Measurements from ENCODE around the gene SCAMP5.

Gene SCAMP5

DNA sequence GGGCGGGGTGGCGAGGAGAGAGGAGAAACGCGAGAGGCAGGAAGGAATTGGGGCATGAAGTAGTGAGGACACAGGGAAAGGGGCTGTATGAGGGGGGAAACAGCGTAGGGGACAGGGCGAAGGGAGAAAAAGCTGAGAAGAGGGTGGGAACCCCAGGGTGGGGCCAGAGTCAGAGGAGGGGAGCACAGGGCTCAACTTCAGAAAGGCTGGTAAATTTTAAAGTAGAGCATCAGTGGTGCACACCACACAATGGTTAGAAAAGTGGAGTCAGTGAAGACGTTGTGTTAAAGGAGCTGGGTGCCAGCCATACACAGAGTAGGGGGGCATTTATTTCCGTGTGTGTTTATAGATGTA is 35.8 kb upstream of the SCAMP5 start:
- H3K9me3 ChIP-seq (ENCODE audit: control insufficient read depth, low read length): no peaks in the 10 kb centered on the region
- peaks cover 20% of the 10 kb centered on the region for H3K27me3 ChIP-seq (ENCODE audit: control insufficient read depth, insufficient read depth, low read length)
- H3K4me1 ChIP-seq (ENCODE audit: control insufficient read depth, insufficient read depth, low read length): peaks cover 46% of the 10 kb centered on the region
- no peak overlapping the region for H3K4me3 ChIP-seq (ENCODE audit: low read length)
- no peaks in the 10 kb centered on the region for H3K36me3 ChIP-seq (ENCODE audit: control insufficient read depth, insufficient read depth, low read length)
- H3K9ac ChIP-seq (ENCODE audit: low read length): peak overlapping the region; percentile 74

DNA sequence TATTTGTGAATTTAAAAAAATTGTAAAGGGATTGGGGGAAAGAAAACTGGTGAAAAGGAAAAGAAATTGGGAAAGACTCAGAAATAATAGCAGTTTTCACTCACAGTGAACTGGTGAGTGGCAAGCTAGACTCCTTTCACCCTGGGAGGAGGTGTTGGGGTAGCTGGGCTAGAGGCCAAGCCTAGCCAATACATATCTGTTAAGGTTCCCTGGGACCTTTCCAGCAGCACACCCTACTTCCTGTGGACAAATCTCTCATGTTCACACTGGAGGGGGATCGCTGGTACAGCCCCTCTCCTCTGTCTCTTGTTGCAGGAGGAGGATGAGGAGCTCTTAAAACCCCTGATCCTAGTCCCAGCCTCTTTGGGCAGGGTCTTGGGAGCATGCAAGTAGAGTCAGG is 35.1 kb upstream of the SCAMP5 start:
- Histone ChIP-seq H3K36me3 (ENCODE audit: control insufficient read depth, insufficient read depth, low read length) (no peaks in the 10 kb centered on the region), H3K27me3 (ENCODE audit: control insufficient read depth, insufficient read depth, low read length) (peaks cover 19% of the 10 kb centered on the region), H3K9me3 (ENCODE audit: control insufficient read depth, low read length) (no peaks in the 10 kb centered on the region), H3K9ac (ENCODE audit: low read length) (no peak overlapping the region), H3K4me1 (ENCODE audit: control insufficient read depth, insufficient read depth, low read length) (peaks cover 38% of the 10 kb centered on the region), H3K4me3 (ENCODE audit: low read length) (no peak overlapping the region)

DNA sequence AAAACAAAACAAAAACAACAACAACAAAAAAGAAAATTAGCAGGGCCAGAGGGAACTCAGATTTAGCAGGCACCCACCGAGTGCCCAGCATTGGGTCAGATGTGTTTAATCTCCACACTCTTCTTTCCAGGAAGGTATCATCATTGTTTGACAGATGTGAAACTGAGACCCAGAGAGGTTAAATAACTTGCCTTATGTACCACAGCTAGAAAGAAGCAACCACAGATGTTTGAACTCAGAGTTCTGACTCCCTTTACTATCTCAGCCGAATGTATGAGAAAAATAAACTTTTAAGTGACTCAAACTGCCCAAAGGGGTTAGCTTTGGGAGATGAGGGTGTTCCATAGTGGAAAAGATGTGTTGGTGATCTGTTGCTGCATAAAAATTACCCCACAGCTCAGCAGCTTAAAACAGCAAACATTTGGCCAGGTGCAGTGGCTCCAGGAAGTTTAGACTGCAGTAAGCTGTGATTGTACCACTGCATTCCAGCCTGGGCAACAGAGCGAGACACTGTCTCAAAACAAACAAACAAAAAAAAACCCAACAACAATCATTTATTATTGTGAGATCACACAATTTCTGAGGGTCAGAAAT is 34.3 kb upstream of the SCAMP5 start:
- H3K9me3 ChIP-seq (ENCODE audit: control insufficient read depth, low read length): no peaks in the 10 kb centered on the region
- H3K27me3 ChIP-seq (ENCODE audit: control insufficient read depth, insufficient read depth, low read length): peaks cover 17% of the 10 kb centered on the region
- no peak overlapping the region for H3K9ac ChIP-seq (ENCODE audit: low read length)
- H3K36me3 ChIP-seq (ENCODE audit: control insufficient read depth, insufficient read depth, low read length): no peaks in the 10 kb centered on the region
- H3K4me3 ChIP-seq (ENCODE audit: low read length): no peak overlapping the region
- peaks cover 30% of the 10 kb centered on the region for H3K4me1 ChIP-seq (ENCODE audit: control insufficient read depth, insufficient read depth, low read length)

DNA sequence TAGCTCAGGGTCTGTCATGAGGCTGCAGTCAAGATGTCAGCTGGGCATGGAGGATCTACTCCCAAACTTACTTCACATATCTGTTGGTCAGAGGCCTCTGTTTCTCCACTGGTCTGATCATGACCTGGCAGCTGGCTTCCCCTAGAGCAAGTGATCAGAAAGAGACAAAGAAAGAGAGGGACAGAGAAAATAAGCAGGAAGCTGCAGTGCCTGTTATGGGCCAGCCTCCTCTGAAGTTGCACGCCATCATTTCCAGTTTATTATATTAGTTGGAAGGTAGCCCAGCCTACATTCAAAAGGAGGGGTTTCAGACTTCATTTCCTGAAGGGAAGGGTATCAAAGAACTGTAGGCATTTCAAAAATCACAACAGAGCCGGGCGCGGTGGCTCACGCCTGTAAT is 33.7 kb upstream of the SCAMP5 start:
- Histone ChIP-seq H3K4me3 (ENCODE audit: low read length) (no peak overlapping the region), H3K4me1 (ENCODE audit: control insufficient read depth, insufficient read depth, low read length) (peaks cover 29% of the 10 kb centered on the region), H3K36me3 (ENCODE audit: control insufficient read depth, insufficient read depth, low read length) (no peaks in the 10 kb centered on the region), H3K9me3 (ENCODE audit: control insufficient read depth, low read length) (no peaks in the 10 kb centered on the region), H3K27me3 (ENCODE audit: control insufficient read depth, insufficient read depth, low read length) (peaks cover 17% of the 10 kb centered on the region), H3K9ac (ENCODE audit: low read length) (no peak overlapping the region)

- peaks cover 29% of the 10 kb centered on the region for H3K4me1 ChIP-seq (ENCODE audit: control insufficient read depth, insufficient read depth, low read length)
- no peaks in the 10 kb centered on the region for H3K36me3 ChIP-seq (ENCODE audit: control insufficient read depth, insufficient read depth, low read length)
- H3K9ac ChIP-seq (ENCODE audit: low read length): no peak overlapping the region
- peaks cover 17% of the 10 kb centered on the region for H3K27me3 ChIP-seq (ENCODE audit: control insufficient read depth, insufficient read depth, low read length)
- no peak overlapping the region for H3K4me3 ChIP-seq (ENCODE audit: low read length)
- H3K9me3 ChIP-seq (ENCODE audit: control insufficient read depth, low read length): no peaks in the 10 kb centered on the region
Observed at GRCh38 chr15:74962219-74962618, 33.1 kb upstream of the SCAMP5 start.

DNA sequence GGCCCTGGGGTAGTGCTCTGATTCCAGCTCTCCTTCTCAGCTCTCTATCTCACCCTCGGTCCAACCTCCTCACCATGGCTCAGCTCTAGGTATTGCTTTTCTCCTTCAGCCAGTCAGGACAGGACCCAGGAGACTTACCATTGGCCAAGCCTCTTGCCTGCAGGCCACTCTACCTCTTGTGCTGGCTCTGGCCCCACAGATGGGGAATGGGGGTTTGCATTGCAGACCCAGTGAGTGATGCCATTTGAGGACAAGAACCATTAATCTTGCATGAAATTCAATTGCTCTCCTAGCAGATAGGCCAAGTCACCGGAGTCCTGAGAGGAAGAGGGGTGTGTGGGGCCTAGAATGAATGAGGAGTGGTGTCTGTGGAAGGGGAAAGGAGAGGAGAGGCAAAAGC is 32.7 kb upstream of the SCAMP5 start:
- Histone ChIP-seq H3K4me3 (ENCODE audit: low read length) (no peak overlapping the region), H3K27me3 (ENCODE audit: control insufficient read depth, insufficient read depth, low read length) (peaks cover 15% of the 10 kb centered on the region), H3K36me3 (ENCODE audit: control insufficient read depth, insufficient read depth, low read length) (no peaks in the 10 kb centered on the region), H3K9me3 (ENCODE audit: control insufficient read depth, low read length) (no peaks in the 10 kb centered on the region), H3K9ac (ENCODE audit: low read length) (no peak overlapping the region), H3K4me1 (ENCODE audit: control insufficient read depth, insufficient read depth, low read length) (peaks cover 25% of the 10 kb centered on the region)

DNA sequence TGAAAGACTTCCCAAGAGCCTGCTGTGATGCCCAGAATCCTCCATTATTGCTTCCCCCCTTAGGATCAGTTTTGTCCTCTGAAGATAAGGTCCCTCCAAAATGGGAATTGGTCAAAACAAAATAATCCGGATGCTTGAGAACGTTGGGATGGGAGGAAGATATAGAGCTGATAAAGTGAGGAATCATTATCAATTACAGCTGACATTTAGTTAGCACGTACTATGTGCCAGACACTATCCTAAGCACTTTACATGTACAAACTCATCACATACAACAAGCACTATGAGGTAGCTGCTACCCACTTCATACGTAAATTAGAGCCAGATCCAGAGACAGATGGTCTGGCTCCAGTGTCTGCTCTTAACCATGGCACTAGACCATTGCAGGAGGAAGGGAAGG is 32.1 kb upstream of the SCAMP5 start:
- H3K27me3 ChIP-seq (ENCODE audit: control insufficient read depth, insufficient read depth, low read length): peaks cover 14% of the 10 kb centered on the region
- H3K4me1 ChIP-seq (ENCODE audit: control insufficient read depth, insufficient read depth, low read length): peaks cover 20% of the 10 kb centered on the region
- no peak overlapping the region for H3K9ac ChIP-seq (ENCODE audit: low read length)
- H3K9me3 ChIP-seq (ENCODE audit: control insufficient read depth, low read length): no peaks in the 10 kb centered on the region
- H3K4me3 ChIP-seq (ENCODE audit: low read length): no peak overlapping the region
- no peaks in the 10 kb centered on the region for H3K36me3 ChIP-seq (ENCODE audit: control insufficient read depth, insufficient read depth, low read length)

DNA sequence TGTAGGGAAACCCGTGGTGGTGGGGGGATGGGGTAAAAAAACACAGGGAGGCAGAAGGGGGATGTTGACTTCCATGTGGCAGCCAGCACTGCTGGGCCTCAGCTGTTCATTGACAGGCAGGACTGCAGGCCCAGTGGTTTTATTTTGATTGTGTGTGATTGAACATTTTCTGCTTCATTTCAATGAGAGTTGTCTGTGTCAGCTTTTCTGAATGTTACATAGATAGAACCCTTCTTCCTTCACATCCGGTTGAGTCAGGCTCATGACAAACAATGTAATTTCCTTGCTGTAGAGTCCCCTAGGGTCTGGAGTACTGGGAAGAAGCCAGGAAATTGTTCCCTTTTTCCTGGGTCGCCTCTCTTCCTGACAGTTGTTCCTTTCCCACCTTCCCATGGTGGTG is 30.6 kb upstream of the SCAMP5 start:
- Histone ChIP-seq H3K36me3 (ENCODE audit: control insufficient read depth, insufficient read depth, low read length) (no peaks in the 10 kb centered on the region), H3K27me3 (ENCODE audit: control insufficient read depth, insufficient read depth, low read length) (peaks cover 3% of the 10 kb centered on the region), H3K9me3 (ENCODE audit: control insufficient read depth, low read length) (no peaks in the 10 kb centered on the region), H3K9ac (ENCODE audit: low read length) (no peak overlapping the region), H3K4me1 (ENCODE audit: control insufficient read depth, insufficient read depth, low read length) (peaks cover 7% of the 10 kb centered on the region), H3K4me3 (ENCODE audit: low read length) (no peak overlapping the region)

- no peaks in the 10 kb centered on the region for H3K4me1 ChIP-seq (ENCODE audit: control insufficient read depth, insufficient read depth, low read length)
- no peaks in the 10 kb centered on the region for H3K9me3 ChIP-seq (ENCODE audit: control insufficient read depth, low read length)
- H3K4me3 ChIP-seq (ENCODE audit: low read length): no peak overlapping the region
Observed at GRCh38 chr15:74967670-74968069, 27.7 kb upstream of the SCAMP5 start.

DNA sequence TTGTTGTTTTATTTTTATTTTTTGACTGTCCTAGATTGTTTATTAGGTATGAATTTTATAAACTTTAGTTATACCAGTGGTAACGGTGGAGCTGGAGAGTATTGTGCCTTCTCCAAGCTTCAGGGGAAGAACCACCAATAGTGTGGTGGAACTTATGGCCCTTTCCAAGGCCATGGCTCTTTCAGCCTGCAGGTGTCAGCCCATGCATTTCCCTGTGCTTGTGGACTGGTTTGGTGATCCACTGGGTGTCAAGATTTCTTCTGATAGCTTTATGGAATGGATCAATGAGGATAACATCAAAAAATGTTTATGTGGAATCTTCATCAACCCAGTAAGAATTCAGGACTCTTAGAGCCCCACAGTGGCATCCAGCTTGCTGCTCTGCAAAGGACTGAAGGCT is 19.2 kb upstream of the SCAMP5 start:
- no peak overlapping the region for H3K9ac ChIP-seq (ENCODE audit: low read length)

More at GRCh38 chr15:74967670-74968069, 27.7 kb upstream of the SCAMP5 start:
- H3K36me3 ChIP-seq (ENCODE audit: control insufficient read depth, insufficient read depth, low read length): no peaks in the 10 kb centered on the region
- H3K9ac ChIP-seq (ENCODE audit: low read length): no peak overlapping the region
- no peaks in the 10 kb centered on the region for H3K27me3 ChIP-seq (ENCODE audit: control insufficient read depth, insufficient read depth, low read length)

DNA sequence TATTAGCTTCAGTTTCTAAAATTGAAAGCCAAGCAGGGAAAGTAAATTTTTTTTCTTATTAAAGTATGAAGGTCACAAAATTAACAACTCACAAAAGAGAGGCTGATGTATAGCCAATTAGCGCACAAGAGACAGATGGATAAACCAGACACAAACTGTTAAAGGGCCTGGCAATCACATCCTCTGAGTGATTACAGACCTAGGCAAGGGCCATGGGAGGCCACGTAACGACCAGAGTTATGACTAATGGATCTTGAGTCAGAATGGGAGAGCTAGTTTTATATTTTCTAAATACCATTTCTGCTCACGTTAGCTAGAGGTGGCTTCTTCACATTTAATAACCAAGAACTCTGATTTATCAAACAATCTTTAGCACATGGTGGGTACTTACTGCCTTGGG is 17.8 kb upstream of the SCAMP5 start:
- no peak overlapping the region for H3K4me3 ChIP-seq (ENCODE audit: low read length)
- H3K4me1 ChIP-seq (ENCODE audit: control insufficient read depth, insufficient read depth, low read length): no peaks in the 10 kb centered on the region
- H3K36me3 ChIP-seq (ENCODE audit: control insufficient read depth, insufficient read depth, low read length): no peaks in the 10 kb centered on the region
- no peaks in the 10 kb centered on the region for H3K9me3 ChIP-seq (ENCODE audit: control insufficient read depth, low read length)
- no peaks in the 10 kb centered on the region for H3K27me3 ChIP-seq (ENCODE audit: control insufficient read depth, insufficient read depth, low read length)
- no peak overlapping the region for H3K9ac ChIP-seq (ENCODE audit: low read length)

More for the DNA sequence above, 19.2 kb upstream of the SCAMP5 start:
- Histone ChIP-seq H3K36me3 (ENCODE audit: control insufficient read depth, insufficient read depth, low read length) (no peaks in the 10 kb centered on the region), H3K4me1 (ENCODE audit: control insufficient read depth, insufficient read depth, low read length) (no peaks in the 10 kb centered on the region), H3K9me3 (ENCODE audit: control insufficient read depth, low read length) (no peaks in the 10 kb centered on the region), H3K4me3 (ENCODE audit: low read length) (no peak overlapping the region), H3K27me3 (ENCODE audit: control insufficient read depth, insufficient read depth, low read length) (no peaks in the 10 kb centered on the region)

GRCh38 chr15:74978077-74978476 is 17.3 kb upstream of the SCAMP5 start:
- H3K4me3 ChIP-seq (ENCODE audit: low read length): no peak overlapping the region
- no peaks in the 10 kb centered on the region for H3K4me1 ChIP-seq (ENCODE audit: control insufficient read depth, insufficient read depth, low read length)
- no peak overlapping the region for H3K9ac ChIP-seq (ENCODE audit: low read length)
- H3K27me3 ChIP-seq (ENCODE audit: control insufficient read depth, insufficient read depth, low read length): no peaks in the 10 kb centered on the region
- no peaks in the 10 kb centered on the region for H3K36me3 ChIP-seq (ENCODE audit: control insufficient read depth, insufficient read depth, low read length)
- no peaks in the 10 kb centered on the region for H3K9me3 ChIP-seq (ENCODE audit: control insufficient read depth, low read length)

DNA sequence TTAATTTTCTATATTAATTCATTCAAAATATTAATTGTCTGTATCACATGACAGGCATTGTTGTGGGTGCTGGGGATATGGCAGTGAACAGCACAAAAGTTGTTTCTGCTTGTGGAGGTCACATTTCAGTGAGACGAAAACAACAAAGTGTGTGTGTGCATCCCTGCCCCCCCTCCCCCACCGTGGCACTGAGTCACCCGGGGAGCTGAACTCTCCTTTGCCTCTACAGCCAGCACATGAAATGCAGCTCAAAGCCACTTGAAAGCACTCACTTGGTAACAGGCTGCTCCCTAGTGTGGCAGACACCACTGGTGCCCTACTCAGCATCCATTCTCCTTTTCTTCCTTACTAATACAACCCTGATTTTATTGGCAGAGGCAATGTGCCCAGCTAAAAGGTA is 16.9 kb upstream of the SCAMP5 start:
- Histone ChIP-seq H3K4me3 (ENCODE audit: low read length) (no peak overlapping the region), H3K27me3 (ENCODE audit: control insufficient read depth, insufficient read depth, low read length) (no peaks in the 10 kb centered on the region), H3K36me3 (ENCODE audit: control insufficient read depth, insufficient read depth, low read length) (no peaks in the 10 kb centered on the region), H3K9ac (ENCODE audit: low read length) (no peak overlapping the region), H3K9me3 (ENCODE audit: control insufficient read depth, low read length) (no peaks in the 10 kb centered on the region), H3K4me1 (ENCODE audit: control insufficient read depth, insufficient read depth, low read length) (no peaks in the 10 kb centered on the region)
